Non-pigmented ciliary epithelial cell (primary cell): Measurements from ENCODE around the gene CRTAC1.

Source experiments
- DNase-seq: peaks from one replicate; pipeline ENCODE4 v3.0.0-alpha.2; 2010; ENCODE audit warnings: low read depth

CRTAC1 gene

DNA sequence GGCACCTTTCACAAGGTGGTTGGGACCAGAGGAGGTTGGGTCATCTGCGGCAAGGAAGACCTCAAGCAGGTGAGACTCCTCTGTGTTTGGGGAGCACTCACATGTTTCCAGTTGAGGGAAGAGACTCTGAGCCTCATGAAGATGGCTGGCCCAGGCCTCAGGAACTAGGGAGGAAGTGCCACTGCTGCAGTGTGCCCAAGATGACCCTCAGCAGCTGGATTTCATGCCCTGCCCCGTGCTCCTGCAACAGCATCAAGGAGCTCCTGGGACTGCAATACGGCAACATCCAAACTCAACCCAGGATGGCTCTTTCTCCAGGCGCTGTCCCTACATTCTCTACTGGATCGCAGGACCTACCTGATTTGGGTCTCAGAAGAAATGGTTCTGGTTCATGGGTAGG is 106.9 kb downstream of the CRTAC1 start:
- no peak for DNase-seq

DNA sequence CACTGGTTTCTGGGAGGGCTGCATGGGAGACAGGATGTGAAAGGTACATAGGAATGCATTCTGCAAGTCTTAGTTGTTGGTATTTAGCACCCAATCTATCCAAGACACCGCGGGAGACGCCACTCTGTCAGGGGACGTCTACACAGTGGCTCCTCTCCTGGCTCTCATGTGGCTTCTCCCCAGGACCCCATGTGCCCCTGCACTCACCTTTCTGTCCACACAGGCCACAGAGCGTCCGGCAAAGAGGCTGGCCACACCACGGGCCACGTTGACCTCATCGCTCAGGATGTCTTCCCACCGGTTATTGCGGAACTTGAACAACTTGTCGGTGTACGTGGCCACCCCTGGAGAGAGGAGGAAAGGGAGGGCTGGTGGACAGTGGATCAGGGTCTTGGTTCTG is 107.4 kb downstream of the CRTAC1 start:
- DNase-seq = no peak

DNA sequence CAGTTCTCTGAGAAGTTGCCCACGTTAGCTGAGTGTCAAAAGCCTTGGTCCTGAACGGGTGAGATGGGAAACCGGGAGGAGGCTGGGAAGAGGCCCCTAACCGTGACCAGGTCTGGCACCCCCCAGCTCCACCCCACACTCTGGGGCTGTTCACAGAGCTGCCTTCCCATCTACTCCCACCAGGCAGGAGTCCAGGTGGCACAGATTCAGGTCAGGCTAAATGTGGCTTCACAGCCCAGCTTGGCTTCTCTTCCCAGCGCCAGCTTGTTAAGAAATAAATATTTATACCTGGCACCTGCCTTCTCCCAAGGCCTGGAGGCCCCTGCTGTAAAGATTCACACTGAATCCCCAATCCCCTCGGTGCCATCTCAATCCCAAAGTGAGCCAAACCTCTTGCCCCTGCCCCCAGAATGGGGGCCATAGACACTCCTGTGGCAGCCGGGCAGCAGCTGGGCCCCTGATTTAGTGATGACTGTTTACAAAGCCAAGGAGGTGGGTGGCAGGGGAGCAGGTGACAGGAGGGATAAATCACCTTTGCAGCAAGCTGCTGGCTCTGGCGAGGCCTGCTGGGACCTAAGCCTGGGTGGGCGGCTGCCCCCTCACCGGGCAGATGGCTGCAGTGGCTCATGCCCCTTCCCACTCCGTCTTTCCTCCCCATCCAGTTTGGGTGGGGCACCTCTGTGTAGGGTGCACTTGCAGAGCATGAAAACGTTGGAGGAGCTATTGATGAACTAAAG is 108.2 kb downstream of the CRTAC1 start:
- DNase-seq = no peak

- DNase-seq = no peak
These were observed 108.8 kb downstream of the CRTAC1 start for GRCh38 chr10:97921581-97922021.

DNA sequence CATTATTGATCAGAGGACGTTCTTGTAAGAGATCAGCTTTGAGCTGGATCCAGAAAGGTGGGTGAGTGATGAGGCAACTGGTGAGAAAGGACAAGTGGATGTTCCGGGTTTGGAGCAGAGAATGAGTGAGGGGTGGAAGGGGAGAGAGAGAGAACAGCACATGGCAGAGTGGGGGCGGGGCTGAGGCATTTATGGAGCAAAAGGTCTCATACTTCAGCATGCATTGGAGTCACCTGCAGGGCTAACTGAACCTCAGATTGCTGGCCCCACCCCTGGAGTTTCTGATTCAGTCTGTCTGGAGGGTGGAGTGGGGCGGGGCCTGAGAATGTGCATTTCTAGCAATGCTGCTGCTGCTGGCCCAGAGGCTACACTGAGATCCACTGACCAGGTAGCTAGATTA is 109.6 kb downstream of the CRTAC1 start:
- DNase-seq = no peak

DNA sequence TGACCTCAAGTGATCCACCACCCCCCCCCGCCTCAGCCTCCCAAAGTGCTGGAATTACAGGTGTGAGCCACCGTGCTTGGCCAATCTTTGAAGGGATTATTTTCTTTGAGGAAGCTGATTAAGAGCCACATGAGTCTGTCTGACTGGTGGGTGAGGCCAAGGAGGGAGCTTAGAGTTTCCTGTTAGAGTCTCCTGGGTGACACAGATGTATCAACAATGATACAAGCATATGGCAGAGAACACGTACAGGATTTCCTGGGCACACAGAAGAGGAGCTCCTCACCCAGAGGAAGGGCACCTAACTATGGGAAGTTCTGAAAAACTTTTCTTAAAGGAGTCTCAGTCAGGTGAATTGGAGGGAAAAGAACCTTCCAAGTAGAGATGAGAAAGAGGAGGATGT is 111.4 kb downstream of the CRTAC1 start:
- no peak for DNase-seq

GRCh38 chr10:97916586-97916985 is 113.8 kb downstream of the CRTAC1 start:
- DNase-seq = no peak

- no peak for DNase-seq
These were observed 114.9 kb downstream of the CRTAC1 start for GRCh38 chr10:97915346-97916131.

- DNase-seq = peak; percentile 8
These were observed 115.6 kb downstream of the CRTAC1 start for GRCh38 chr10:97914837-97915211.

DNA sequence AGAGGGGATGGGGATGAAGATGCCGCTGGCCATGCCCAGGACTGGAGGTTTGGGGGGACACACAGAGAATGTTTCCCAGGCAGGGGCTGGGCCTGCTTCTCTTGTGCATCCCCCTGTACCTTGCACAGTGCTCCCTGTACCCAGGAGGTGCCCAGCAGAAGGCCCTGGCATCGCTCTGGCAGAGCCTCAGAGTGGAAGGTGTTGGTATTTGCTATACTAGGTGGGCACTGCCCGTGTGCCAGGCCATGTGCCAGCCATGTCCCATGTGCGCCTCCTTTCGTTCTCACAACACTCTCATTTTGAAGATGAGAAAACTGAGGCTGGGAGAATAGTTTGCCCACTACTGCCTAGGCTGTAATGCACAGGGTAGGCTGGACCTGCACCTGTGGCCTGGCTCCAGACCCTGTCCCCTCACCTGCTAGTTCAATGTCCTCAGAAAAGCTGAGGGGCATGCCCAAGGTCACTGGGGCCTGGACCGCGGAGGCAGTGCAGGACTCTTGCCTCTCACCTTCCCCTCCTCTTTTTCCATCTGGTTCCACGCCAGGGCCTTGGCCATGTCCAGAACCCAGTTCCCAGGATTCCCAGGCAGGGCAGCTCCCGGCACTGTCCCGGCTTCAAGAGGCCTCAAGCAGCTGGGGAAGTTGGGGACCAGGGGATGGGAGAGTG is 116.1 kb downstream of the CRTAC1 start:
- DNase-seq = no peak

DNA sequence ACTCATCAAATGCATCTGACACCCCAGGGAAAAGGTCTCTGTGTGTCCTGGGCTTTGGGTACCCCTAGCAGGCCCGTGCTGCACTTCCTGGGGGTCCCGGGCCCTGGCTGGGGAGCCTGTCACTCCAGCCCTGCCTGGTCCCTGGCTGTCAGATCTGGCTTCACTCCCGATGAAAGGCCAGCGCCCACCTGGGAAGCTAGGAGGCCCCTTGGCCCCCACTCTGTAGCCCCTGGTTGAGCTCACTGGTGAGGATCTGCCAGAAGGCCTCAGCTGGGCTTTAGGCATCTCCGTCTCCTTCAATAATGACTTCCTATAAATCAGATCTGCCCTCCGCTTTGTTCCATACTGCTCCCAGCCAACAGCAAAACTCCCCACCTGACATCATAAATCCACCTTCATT is 116.8 kb downstream of the CRTAC1 start:
- no peak for DNase-seq

DNA sequence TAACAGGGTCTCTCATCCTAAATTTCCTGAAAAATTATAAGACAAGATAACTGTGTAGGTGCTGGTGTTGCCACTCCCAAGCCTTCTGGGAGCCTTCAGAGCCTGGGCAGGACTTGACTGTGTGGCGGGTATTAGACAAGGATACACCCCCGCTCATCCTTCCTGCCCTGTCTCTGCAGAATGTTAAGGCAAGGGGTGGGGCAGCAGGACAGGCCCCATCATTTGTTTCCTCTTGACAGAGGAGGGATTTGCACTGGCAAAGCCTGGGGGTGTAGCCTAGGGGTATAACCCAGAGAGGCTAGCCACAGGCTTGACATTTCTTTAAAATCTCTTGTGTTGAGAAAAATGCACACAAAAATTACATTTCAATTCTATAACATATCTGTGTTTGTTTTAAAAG is 117.2 kb downstream of the CRTAC1 start:
- no peak for DNase-seq

- no peak for DNase-seq
These were observed 119.2 kb downstream of the CRTAC1 start for GRCh38 chr10:97911217-97911616.

DNA sequence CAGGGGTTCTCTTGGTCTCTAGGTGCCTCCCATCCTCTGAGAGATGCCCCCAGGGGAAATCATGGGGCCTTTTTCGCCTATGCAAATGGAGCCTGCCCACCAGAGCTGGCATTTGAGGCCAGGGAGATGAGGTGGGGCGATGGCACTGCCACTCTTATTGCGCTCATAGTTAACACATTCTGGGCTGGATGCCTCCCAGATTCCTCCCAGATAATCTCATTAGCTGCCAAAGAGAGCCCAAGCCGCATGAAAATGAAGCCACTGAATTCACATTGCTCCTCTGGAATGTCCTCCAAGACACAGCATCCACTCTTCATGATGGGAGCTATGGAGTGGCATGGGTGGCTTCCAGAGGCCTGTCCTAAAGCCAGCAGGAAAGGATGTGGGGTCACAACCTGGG is 119.8 kb downstream of the CRTAC1 start:
- DNase-seq = no peak

DNA sequence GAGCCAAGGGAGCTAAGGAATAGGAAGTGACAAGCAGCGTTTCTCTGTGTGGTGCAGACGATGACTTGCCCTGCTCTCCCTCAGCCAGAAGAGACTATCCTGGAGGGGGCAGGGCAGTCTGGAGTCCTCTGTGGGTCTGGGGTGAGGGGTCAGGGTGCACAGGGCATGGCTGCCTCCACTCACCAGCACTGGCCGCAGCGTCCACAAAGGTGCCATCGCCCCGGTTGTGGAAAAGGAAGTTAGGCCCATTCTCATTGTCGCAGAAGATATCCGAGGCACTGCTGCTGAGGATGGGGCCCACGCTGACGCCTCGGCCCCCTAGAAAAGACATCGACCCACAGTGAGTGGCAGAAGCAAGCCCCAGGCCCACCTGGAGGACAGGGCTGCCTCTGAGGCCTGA is 122.6 kb downstream of the CRTAC1 start:
- DNase-seq = no peak

GRCh38 chr10:97907211-97907610 is 123.2 kb downstream of the CRTAC1 start:
- no peak for DNase-seq

DNA sequence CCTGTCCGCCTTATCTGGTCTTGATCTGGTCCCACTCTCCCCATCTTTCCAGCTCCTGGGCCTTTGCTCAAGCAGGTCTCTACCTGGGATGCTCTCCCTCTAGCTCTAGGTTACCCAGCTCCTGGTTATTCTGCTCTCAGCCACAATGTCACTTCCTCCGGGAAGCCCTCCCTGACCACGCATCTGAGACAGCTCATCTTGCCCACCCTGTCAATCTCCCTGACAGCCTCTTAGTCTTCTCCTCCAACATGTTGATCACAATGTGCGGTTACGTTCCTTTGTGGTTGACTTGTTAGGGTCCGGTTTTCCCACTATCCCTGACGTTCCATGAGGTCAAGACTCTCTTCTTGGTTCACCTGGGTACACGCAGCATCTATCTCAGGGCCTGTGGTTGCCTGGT is 125.1 kb downstream of the CRTAC1 start:
- no peak for DNase-seq

DNA sequence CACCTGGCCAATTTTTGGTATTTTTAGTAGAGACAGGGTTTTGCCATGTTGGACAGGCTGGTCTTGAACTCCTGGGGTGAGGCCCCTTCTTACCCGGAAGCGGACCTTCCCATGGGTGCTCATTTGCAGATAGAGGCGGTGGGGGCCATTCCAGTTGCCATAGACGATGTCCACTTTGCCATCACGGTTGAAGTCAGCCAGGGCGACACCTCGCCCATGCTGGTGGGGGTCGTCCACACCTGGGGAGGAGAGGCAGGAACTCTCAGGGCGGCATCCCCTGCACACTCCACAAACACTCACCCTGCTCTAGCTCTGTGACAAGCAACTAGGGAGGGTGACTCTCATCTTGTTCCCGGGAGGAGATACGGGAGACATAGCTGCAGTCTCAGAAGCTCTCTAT is 125.8 kb downstream of the CRTAC1 start:
- no peak for DNase-seq

DNA sequence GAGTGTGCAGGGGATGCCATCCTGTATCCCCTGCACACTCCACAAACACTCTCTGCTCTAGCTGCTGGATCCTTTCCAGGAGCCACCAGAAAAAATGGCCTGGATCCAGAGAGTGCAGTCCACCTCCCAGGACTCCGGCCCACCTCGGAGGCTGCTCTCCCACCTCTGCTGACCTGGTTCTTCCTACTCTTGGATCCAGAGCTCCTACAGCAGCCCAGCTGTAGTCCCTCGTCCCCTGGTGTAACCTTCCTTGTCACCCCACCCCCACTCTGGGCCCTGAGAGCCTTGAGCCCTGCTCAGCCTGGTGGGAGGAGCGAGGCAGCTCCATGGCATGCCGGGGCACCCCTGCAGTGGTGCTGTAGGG is 126.4 kb downstream of the CRTAC1 start:
- DNase-seq = no peak

- no peak for DNase-seq
These were observed 127.0 kb downstream of the CRTAC1 start for GRCh38 chr10:97903128-97904017.

GRCh38 chr10:97901381-97901780 is 129.0 kb downstream of the CRTAC1 start:
- DNase-seq = no peak

DNA sequence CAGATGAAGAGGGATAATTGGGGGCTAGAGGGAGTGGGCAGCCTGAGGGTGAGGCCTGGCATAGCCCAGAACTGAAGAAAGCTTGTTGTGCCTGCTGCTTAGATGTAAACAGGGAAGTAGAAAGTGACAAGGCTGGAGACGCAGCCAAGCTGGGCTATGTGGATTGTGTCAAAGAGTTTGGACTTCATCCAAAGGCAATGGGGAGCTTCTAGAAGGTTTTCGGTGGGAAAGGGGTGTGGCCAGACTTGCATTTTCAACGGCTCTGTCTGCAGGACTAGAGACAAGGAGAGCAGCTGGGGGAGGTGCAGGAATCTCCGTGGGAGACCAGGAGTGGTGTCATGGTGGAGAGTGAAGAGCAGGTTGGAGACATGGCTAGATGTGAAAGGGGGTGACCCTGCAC is 132.0 kb downstream of the CRTAC1 start:
- no peak for DNase-seq
